HG03097 (cell line): ENCODE results near the gene XPO5.
"Not testable (repeated sequence)": the region's sequence is repeated elsewhere in the genome, so short reads cannot be mapped to it uniquely, and the experiment has no call there.

Experiments
- ATAC-seq: cut with Tn5 transposase; IDR thresholded peaks from one replicate; pipeline ENCODE4 v1.9.1; 2021; ENCODE audit not compliant: unreplicated experiment, low FRiP score

Gene XPO5

DNA sequence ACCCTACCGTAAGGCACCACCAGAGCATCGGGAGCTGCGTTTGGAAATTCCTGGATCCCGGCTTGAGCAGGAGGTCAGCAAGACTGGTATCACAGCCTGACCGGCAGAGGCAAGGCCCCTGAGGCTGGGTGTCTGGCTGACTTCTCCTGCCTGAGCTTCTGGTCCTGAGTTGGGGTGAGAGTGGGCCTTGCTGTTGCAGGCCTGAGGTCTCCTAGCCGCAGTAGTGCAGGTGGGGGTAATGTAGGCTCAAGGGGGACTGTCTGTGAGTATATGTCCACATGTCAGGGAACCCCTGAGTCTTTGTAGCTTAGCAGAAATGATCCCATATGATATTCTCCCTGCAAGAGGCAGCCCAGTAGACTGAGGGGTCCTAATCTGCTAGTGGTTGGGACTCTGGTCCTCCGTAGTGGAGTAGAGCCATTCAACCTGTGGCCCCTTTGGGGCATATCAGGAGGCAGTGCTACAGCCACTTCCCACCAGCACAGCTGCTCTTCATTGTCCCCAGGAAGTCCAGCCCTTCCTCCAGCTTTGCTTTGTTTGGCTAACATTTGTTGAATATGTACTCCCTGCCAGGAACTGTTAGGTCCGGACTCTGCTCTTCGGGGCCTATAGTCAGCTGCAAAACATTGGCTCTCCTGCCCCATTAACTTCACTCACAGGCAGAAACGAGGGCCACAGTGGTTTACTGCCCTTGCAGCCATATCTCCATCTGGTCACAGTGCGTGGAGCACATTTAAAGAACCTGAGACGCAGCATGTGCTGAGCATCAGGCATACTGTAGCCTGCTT lies 76.6 kb downstream of the XPO5 start:
- no peak for ATAC-seq

DNA sequence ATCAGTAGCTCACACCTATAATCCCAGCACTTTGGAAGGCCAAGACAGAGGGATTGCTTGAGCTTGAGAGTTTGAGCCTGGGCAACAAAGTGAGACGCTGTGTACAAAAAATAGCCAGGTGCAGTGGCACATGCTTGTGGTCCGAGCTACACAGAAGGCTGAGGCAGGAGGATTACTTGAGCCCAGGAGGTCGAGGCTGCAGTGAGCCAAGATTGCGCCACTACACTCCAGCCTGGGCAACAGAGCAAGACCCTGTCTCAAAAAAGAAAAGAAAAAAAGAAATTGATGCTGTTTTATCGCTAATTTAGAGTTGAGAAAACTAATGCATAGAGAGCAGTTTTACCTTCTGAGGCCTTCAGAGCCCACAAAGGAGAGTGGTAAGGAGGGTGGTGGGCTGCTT lies 77.5 kb downstream of the XPO5 start:
- not testable (repeated sequence) for ATAC-seq

DNA sequence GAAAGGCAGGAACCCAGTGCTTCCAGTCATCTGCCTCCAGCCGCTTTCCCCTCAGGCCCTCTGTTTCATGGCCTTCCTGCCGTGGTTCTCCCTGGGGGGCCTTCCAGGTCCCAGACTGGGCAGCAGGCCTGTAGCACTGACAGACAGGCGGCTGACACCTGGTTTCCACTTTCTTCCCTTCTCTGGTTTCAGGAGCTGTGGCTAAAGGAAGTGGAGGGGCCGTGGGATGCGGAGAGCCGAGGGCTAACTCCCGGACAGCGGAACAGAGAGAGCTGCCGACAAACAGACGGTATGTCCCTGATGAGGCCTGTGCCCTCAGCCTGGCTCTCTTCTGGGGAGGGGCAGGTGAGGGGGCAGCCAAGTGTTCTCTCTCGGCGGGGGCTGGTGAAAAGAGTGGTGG lies 78.1 kb downstream of the XPO5 start:
- no peak for ATAC-seq

DNA sequence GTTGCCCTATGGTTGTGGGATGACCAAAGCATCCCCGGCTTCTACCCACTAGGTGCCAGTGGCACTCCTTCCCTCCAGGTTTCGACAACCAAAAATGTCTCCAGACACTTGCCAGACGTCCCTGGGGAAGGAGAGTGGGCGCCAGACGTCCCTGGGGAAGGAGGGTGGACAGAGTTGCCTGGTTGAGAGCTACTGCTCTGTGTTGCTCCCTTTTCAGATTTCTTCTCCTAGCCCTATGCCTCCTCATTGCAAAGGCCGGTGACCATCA lies 78.8 kb downstream of the XPO5 start:
- no peak for ATAC-seq

DNA sequence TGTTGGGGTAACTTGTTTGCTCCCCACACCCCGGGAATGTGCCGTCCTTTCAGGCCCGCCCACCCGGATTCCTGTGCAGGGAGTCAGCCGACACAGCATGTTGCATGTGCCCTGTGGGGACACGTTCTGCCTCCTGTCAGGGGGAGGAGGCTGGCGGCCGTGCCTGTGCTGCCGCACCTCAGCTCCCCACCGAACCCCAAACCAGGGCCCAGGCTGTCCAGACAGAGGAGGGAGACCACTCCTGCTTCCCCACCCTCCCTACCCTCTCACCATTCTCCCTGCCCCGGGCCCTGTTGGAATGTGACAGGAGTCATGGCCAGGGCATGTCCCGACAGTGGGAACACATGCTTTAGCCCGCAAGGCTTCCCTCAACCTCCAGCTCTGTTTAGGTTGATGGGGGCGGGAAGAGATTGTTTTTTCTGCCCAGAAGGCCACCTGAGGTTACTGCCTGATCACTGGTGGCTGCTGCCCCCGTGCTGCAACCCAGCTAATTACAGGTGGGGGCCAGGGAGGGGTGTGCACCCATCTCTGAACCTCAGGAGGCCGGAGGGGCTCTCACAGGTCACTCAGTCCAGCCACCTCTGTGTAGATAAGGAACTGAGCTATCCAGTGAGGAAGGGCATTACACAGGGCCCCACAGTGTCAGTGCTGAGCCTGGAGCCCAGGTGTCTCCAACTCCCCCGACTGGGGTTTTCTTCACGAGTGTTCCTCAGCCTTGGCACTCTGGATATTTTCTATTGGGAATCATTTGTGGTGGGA lies 79.3 kb downstream of the XPO5 start:
- no peak for ATAC-seq

DNA sequence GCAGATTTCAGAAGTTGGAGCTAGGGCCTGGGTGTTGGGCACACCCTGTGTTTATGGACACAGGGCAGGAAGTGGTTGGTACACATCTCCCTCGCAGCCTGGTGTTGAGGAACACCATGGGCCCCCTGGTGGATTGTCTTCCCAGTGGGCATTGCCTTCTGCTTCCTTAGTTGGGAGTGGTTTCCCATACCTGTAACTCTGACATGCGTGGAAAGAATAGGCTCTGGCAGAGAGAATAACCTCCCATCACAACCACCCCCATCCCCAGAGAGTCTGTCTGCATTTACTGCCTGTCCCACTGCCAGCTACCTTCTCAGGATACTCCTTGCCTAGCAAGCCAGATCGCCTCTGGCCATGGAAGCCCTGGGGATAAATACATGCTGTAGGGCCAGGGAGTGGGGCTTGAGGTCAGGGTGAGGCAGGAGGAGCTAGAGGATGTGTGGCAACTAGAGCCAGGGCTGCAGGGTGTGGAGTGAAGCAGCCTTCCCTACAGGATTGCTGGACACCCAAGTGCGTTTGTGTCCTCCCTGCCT lies 80.4 kb downstream of the XPO5 start:
- no peak for ATAC-seq

DNA sequence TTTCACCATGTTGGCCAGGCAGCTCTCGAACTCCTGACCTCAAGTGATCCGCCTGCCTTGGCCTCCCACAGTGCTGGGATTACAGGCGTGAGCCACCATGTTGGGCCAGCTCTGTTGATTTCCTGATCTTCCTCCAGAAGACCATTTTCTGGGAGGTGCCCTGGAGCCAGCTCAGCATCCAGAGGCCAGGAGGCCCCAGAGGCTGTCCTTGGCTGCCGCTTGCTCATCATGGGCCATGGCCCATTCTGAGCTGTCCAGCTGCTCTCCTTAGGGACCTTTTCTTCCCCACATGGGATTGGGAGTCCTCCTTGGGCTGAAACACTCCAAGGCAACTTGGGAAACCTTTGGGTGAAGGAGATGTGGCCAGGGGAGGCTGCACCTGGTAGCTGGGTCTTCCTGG lies 81.1 kb downstream of the XPO5 start:
- no peak for ATAC-seq

DNA sequence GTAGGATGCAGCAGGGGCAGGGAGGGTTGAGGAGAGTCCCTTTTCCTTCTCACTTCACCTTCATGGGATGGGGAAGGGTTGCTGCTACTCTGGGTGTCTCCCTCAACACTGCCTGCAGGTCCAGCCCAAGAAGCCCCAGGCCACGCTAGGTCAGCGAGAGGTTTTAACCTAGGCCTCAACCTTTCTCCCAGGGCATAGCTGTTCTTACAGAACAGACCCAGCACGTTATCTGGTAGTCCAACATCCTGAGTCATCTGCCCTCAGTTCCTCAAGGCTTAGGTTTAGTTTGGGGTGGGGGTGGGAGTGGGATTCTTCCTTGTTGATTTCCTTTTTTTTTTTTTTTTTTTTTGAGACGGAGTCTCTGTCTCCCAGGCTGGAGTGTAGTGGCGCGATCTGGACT lies 81.5 kb downstream of the XPO5 start:
- no peak for ATAC-seq

DNA sequence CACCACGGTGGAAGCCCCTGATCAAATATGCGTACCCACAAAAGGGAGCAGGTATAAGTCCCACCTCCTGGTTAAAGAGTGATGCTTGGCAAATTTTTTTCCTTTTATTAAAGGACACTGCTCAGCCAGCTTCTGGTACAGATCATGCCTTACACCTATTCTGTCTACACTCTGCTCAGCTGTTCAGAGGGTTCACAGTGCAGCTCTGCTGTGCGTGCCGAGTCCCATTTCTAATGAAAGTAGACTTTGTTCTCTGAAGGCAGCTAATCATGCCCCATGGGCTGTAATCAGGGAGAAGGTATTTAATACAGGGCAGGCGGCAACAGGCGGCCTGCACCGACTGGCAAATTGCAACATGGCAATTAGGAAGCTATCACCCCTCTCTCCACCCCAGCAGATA lies 82.0 kb downstream of the XPO5 start:
- no peak for ATAC-seq

DNA sequence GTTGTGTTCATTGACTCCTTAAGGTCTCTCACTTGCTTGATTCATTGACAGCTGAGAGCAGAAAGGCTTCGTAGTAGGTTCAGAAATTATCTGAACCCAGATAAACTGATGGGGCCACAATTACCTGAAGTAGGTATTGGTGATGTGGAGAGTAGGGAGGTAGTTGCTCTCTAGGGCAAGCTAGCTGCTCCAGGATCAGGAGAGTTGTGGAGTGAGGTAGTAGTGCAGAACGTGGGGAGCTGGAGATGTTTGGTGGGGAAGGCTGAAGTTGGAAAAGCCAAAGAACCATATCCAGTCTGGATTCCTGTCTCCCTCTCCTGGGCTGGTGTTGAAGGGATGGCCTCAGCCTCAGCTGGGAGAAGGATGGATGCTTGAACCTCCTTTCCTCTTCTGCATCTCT lies 82.6 kb downstream of the XPO5 start:
- ATAC-seq, result no peak

DNA sequence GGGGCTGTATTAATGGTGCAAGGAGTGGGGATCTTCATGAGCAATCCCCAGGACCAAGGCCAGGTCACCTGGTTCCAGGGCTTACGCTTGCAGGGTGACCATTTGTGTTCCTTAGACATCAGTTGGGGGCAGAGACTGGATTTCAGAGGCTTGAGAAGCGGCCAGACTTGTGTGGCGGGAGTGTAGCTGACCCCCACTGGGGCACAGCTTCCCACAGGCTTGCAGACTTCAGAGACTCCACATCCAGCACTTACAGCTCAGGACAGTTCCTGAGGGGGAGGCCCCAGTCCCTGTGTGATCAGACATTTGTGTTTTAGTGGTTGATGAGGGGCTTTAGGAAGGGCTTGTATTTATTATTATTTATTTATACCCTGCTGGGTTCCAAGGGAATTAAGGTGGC lies 83.2 kb downstream of the XPO5 start:
- no peak for ATAC-seq

DNA sequence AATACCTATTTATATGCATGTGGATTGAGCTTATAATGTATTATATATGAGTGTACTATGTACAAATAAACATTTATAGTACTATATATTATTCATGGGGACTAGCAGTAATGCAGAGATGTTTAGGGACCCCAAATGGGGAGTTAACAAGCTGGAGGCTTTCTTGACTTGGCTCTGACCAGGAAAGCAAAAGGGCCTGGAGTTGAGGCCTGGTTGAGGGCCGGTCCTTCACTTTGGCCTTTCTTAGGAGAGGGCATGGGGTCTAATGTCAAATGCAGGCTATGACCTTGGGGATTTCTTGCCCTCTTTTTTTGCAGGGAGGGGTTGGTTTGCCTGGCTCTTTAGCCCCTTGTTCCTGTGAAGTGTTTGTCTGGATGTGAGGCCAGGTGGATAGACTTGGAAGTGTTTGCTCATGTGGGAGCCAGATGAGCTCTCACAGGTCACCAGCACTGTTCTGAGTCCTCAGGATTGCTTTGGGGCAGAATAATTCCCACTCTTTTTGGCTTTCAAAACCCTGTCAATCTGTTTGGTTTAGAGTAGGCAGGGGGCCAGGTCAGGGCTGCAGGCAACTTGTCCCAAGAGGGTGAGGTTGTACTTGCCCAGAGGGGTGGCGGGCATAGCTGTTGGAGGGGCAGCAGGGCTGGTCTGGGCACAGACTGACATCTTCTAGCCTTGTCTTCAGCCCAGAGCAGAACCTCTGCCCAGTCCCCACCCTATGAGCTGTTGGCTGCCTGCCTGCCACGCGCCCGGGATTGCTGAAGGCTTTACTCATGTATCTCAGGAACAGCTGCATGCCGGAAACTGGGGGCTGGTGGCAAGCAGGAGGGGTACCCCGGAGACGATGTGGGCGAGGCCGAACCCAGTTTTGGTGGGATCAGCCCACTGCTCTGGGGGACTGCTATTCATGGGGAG lies 83.8 kb downstream of the XPO5 start:
- no peak for ATAC-seq

DNA sequence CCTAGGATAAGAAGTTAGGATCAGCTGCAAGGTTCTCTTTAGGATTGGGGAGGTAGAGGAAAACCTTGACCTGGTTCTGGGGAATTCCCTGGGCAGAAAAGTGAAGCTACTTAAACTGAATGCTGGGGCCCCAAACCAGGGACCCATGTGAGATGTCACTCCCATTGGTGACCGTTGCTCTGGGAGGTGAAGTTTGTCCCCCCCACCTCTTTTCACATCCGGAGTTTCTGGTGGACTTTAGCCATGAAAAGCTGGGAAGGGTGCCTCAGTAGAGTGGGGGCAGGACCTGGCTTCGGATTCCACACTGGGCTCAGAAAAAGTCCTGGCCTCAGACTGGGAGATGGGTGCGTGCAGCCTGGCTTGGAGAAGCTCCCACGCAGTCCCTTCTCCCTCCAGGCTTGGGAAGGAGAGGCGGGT lies 85.3 kb downstream of the XPO5 start:
- no peak for ATAC-seq

DNA sequence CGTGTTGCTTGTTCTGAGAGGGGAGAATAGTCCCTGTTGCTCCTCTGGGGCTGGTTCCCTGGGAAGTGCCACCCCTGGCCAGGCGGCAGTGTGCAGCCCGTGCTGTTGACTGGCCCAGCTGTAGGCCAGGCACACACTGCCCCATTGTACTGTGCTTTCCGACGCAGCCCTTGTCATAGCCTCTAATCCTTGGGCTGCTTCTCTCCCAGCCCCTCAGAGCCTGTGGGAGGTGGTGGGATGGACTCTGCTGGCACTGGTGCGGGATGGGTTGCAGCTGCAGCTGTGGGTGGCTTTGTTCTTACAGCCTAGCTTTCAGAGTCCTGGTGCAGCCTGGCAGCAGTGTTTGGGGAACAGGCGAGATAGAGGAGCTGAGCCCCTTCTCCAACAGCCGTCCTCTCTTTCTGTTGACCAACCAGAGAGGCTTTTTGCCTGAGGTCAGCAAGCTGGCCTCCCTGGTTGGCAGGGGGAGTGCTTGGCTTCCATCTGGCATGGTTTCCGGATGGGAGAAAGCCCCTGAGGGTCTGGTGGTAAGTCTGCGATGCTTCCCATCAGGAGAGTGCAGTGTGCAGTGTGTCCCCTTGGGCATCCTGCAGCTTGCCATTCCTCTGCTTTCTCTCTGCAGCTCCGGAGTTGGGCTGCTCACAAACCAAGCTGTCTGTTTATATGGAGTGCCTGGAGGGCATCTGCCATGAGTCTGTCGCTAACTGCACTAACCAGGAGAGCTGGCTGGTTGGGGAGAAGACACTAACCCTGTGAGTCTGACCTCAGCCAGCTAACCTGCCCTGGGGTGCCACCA lies 86.4 kb downstream of the XPO5 start:
- no peak for ATAC-seq

DNA sequence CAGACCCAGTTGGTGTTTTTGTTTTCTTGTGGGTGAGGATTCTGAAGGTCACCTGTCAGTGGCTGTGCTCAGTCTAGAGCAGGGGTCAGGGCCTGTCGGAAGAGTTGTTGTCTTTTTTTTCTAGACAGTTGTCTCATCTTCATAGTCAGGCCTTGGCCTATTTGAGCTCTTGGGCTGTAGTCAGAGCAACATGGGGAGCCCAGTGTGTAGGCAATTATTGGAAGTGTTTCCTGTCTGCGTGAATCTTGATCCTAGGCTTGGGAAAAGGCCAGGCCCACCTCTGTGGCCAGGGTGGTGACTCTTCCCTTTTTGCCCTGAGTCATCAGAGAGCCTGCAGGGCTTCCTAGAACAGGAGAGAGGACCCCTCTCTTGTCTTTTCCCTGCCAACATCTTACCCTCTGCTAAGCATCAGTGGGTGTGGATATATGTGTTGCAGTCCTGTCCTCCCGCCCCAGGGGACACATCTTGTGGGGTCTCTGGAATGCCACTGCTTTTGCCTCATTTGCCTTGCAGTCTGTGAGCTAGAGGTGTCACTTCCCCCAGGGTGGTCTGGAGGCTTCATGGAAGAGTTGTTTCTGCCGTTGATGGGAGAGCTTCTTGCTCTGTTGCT lies 87.1 kb downstream of the XPO5 start:
- ATAC-seq, result no peak

DNA sequence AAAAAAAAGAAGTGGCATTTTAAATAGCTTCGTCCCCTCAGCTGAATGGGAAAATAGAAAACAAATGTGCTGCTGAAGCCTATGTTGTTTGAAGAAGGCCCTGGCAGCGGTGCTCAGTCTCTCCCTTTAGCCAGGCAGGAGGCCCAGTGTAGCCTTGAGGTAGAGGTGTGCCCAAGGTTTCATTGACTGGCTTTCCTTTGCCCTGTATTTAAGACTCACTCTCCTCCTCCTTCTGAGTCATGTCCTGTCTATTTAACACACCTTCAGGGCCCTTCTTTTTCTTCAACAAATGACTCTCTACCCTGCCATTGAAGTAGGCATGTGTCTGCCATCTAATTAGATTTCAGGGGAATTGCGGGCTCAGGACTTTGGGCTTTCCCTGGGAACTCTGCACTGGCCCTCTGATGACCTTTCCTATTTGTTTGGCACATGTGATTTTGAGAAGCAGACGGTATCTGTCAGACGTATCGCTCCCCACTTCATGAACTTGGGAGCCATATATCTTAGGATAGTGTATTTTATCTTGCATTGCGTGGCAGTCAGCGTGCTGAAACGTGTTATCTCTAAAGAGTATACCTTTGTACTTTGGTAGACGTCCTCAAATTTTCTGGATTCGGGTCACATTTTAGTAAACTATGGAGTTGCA lies 94.1 kb downstream of the XPO5 start:
- no peak for ATAC-seq

DNA sequence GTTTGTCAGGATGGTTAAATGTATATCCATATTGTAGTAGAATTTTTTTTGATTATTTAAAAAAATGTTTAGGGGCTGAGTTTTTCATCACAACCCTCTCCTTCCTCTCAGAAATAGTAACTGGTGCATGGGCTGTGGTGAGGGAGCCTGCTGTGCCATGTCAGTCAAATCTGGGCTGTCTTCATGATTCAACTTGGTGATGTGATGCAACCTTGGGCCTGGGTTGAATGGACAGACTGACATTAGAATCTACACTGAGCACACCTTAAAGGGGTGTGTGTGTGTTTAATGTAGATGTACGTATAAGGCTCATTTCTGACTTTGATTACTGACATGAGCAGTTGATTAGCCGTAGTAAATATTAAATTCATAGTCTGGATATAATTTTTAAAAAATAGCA lies 94.8 kb downstream of the XPO5 start:
- no peak for ATAC-seq

DNA sequence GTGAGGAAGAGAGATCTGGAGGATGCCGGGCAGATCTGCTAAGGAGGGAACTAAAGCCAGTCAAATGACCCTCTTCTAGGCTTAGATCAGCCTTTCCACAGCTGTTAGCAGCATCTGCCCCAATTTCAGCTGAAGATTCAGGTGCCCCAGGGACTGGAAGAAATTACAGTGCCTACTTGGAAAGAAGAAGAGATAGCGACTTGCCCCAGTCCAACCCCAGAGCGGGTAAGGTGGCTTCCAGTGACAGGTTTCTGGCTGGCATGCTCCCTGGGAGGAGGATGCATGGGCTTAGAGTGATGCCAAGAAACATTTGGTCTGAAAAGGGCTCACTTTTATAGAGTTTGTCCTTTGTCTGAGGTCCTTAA lies 97.8 kb downstream of the XPO5 start:
- ATAC-seq, result no peak

DNA sequence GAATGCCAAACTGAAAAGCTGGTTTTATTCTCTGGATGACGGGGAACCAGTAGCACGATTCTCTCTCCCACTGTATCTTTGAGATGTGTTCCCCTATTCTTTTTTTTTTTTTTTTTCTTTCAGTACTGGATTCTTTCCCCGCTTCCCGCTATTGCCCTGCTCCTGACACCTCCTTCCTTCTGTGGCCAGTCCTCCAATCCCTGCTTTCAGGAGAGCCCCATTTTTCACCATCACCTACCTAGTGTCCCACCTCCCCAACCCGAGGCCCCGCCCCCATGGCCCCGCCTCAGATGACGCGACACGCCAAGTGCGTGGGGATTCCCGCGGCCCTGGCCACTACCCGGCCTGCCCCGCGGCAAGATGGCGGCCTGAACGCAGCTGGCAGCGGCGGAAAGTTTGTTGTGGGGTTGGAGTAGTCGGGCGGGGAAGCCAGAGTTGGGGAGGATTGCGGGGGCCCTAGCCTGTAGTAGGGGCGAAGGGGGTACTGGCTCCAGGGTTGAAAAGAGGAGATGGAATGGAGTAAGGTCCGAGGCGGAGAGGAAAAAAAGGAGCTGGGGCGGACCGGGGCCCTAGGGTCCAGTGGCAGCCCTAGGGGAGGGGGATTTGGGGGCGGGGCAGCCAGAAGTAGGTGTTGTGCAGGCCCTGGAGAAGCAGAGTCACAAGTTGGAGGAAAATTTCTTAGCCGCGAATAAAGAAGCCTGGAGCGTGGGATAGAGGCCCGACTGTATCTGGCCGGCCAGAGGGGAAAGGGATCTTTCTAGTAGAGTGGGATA lies 98.4 kb downstream of the XPO5 start, which contains the start of gene TJAP1:
TSS of gene TJAP1 (plus strand) at position 336 of the 773 bp plus-strand sequence. CDS start 21,432 bp downstream, outside the sequence.
- no peak for ATAC-seq
